ENCODE results near the gene SEBOX.

SEBOX gene

GRCh38 chr17:28368915-28369683 is 4.1 kb upstream of the SEBOX start:
- DNase-seq (ENCODE audit: low read depth), result no peak

GRCh38 chr17:28368306-28368831 is 3.4 kb upstream of the SEBOX start:
- no peak for DNase-seq (ENCODE audit: low read depth)

GRCh38 chr17:28367641-28368305 is 2.8 kb upstream of the SEBOX start:
- no peak for DNase-seq (ENCODE audit: low read depth)

DNA sequence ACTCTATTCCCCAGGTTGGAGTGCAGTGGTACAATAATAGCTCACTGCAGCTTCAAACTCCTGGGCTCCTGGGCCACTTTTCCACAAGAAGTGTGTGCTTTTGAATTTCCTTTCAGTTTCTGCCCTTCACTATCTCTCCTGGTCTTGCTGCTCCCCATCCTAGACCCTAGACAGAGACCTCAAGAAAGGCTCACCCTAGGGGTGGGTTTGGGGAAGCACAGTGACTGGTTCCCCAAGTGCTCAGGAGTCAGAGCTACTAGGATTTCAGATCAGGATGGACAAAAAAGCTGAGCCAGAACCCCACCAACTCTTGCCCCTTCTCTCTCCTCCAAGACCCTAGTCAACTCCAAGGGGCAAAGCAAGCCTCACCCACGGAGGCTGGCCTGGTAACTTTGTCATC is 1.6 kb upstream of the SEBOX start:
- DNase-seq (ENCODE audit: low read depth), result no peak

DNA sequence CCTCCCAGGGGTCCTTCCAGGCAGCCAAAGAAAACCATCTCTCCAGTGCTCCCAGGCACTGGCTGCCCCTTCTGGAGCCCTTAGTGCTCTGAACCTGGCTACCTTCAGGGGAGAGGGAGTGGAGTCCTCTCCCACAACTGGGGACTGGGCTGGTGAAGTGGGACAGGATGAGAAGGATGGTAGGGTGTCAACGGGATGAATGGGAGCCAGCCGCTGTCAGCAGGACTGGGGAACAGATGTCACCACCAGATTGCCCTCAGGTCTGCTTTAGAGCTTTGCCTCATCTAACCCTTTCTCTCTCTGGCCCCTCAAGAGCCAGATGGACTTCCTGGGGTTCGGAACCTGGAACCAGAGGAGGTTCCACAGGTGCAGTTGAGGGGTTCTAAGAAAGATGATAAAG is 488 bp upstream of the SEBOX start:
- no peak for DNase-seq (ENCODE audit: low read depth)

DNA sequence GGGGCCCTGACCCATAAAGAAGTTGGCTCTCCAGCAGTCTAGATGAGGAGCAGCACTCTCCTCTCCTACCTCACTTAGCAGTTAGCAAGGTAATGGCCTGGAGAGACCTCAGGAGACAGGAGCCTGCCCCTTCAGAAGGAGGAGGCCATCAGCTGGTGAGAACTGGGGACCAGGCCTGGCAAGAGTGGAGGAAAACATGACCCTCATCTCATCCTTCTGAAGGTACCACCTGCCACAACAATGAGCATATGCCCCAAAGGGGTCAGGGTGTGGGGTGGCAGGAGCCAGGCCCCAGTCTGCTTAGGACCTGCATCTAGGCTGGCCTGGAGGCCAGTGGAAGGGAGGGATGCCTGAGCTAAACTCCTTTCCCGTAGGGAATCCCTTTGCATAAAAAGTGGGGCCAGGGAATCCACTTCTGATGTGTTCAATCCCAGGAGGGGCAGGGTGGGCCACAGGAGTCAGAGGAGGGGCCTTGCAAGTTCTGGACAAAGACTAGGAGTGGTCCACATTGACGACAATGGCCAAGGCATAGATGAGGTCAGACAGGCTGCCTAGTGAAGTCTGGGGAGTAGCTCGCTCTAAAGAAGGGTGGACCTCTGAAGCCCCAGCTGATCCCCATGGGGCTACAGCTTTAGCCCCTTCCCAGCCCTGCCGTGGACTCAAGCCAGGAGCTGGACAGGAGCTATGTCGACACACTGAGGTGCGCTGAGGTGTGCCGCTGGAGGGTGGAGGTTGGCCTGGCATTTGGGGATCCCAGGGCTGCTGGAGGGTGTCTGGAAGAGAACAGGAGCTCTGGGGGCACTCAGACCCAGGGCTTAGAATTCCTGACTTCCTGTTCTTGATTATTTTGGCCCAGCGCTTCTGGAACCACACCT is 986 bp downstream of the SEBOX start:
- no peak for DNase-seq (ENCODE audit: low read depth)

DNA sequence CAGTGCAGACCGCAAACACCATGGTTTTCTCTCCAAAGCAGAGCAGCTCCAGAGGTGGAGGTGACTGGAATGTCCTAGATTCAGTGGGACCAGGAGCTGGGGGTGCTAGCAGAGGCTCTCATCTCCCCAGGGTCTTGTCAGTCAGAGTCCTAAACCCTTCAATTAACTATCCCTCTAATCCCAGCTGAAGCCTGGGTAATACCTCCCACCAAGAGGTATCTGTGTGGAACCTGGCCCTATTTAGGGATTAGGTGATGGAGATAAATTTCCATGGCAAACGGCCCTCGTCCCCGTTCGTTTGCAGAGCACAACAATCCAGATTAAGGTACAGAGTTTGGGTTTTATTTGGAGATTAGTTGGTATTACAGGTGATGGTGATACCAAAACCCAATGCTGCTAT is 1.8 kb downstream of the SEBOX start:
- DNase-seq (ENCODE audit: low read depth), result no peak

GRCh38 chr17:28357901-28358197 is 7.2 kb downstream of the SEBOX start:
- no peak for DNase-seq (ENCODE audit: low read depth)

DNA sequence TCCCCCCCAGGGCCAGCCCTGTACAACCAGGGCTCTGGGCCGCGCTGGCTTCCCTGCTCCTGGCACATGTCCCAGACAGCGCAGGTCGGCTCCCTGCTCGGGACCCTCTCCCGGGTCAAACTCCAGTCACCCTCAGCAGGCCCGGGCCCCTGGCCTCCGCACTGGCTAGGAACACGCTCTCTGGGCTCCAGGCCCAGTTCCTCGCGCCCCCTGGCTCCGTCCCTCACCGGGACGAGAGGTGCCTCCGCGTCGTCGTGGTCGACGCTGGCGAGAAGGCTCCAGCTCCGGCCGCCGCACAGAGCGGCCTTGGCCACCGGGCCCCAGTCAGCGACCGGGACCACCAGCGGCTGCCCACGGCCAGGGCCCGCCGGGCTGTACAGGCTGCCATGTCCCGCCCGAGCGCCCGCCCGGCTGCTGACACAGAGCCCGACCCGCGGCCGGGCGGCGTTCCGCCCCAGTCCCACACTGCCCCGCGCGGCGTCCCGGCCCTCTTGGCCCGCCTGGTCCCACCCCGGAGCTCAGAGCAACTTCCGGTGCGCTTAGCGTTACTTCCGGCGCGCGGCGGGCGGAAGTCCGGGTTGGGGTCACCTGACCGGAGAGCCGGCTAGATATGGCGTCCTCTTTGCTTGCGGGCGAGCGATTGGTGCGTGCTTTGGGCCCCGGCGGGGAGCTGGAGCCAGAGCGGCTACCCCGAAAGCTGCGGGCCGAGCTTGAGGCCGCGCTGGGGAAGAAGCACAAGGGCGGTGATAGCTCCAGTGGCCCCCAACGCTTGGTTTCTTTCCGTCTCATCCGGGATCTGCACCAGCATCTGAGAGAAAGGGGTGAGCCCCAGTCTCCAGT is 7.7 kb downstream of the SEBOX start, which contains the start of gene POLDIP2:
POLDIP2 (minus strand) TSS at position 467 of the 840 bp plus-strand sequence; CDS start at position 388, 79 bp downstream.
- DNase-seq (ENCODE audit: low read depth), result peak; percentile 97

- no peak for DNase-seq (ENCODE audit: low read depth)
Measured at GRCh38 chr17:28350271-28350670, 14.7 kb downstream of the SEBOX start.

GRCh38 chr17:28348979-28349378 is 16.0 kb downstream of the SEBOX start:
- no peak for DNase-seq (ENCODE audit: low read depth)

DNA sequence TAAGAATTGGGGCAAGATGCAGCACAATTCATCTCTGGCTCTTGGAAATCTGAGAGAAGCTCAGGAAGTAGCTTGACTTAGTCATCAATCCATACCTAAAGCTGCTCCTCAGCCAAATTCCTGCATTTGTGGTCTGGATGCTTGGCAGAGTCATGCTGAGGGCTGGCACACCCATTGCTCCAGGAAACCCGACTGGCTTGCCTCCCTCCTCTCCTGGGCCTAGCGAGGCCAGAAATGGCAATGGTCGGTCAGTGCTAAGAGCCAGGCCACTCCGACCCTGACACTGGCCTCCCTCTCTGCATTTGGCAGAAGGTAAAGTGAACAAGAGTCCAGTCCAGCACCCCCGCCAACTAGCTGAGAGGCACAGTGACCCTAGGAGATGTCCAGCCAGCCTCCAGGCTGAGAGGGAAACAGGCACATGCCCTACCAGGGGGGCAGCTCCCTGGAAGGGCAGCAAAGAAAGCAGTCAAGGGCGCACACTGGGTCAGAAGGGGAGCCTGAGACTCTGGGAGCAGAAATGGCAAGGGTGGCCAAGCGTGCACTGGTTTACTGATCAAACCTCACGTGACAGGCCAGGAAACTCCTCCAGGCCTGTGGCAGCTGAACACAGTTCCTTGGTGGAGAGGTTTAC is 17.6 kb downstream of the SEBOX start:
- no peak for DNase-seq (ENCODE audit: low read depth)

DNA sequence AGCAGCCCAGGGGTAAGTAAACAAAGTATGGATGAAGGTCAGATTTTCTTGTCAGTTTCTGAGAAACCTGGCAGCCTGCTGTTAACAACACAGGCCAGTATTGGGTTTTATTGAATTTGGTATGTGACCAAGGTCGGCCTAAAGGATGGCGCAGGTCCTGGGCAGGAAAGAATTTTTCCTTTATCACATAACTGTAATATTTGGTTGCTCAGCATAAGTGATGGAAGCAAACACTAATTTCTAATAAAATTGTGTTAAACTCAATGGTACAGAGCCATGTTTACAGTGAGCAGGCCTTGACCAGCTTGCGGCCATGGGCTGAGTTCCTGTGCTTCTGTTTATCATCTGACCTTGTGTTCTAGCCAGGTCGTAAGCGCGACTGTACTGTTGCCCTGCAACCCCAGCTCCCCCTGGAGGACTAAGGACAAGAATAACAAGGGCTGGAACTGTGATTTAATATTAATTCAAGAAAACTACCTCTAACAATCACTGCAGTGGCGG is 18.2 kb downstream of the SEBOX start:
- DNase-seq (ENCODE audit: low read depth), result no peak

DNA sequence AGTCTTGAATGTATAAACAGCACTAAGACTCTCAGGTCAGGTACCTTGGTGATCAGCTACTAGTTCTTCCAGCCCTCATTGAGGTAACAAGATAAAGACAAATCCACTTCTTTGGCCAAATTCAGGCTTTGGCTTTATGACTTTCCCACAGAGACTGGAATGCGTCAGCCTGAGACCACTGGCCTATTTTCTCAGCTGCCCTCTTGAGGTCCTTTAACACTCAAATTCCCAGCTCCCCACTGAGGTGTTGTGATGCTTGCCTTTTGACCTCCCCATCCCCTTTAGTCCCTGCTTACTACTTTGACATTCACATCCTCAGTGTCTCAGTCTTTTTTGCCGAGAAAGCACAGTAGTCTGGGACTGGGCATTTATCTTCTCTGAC is 18.8 kb downstream of the SEBOX start:
- no peak for DNase-seq (ENCODE audit: low read depth)

GRCh38 chr17:28345419-28346198 is 19.4 kb downstream of the SEBOX start:
- no peak for DNase-seq (ENCODE audit: low read depth)

GRCh38 chr17:28344435-28344901 is 20.5 kb downstream of the SEBOX start:
- DNase-seq (ENCODE audit: low read depth), result no peak

- no peak for DNase-seq (ENCODE audit: low read depth)
Measured at GRCh38 chr17:28344011-28344410, 21.0 kb downstream of the SEBOX start.

DNA sequence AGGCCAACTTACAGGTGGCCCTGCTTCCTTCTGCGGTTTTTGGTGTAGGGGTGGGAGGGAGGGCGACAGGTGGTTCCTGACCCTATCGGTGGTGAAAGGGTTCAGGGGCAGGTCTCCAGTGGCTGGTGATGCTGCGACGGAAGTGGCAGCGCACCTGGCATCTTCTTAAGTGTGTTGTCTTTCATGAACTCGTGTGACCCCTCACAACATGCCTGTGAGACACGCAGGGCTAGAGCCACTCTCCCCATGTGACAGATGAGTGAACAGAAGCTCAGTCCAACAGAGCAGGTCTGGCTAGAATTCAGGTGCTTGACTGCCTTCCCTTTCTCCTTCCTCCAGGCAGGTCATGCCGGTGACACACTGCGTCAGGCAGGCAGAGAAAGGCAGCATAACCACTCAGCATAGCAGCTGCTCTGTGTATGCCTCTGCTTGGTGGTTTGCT is 21.5 kb downstream of the SEBOX start:
- DNase-seq (ENCODE audit: low read depth), result no peak

GRCh38 chr17:28342313-28342712 is 22.7 kb downstream of the SEBOX start:
- no peak for DNase-seq (ENCODE audit: low read depth)

GRCh38 chr17:28341516-28341915 is 23.5 kb downstream of the SEBOX start:
- no peak for DNase-seq (ENCODE audit: low read depth)
